K562 (cell line): ENCODE results near the gene EGLN1. TPM values are rescaled to one million over a fixed set of nuclear protein-coding genes. Genes with fewer than 3 reads are reported as not detected.

Experiments
- ATF4 ChIP-seq: fragments of 450-650 bp; formaldehyde crosslinking; IDR thresholded peaks from 2 replicates; pipeline ENCODE4 v1.4.0; 2022; ENCODE audit warnings: mild to moderate bottlenecking, moderate library complexity
- CAMTA2 ChIP-seq: fragments of 250-450 bp; sonication (Bioruptor Pico); conservative IDR thresholded peaks from 2 replicates; pipeline ENCODE4 v1.5.1; 2022
- CBFA2T3 ChIP-seq: fragments of 450-650 bp; IDR thresholded peaks from 2 replicates; pipeline ENCODE4 v1.6.1; 2017
- CBX3 ChIP-seq, 2 experiments: IDR thresholded peaks; 1 replicate in 1 of 2; 2 replicates in 1 of 2; pipeline ENCODE4 v1.6.1; 2012; ENCODE audit warnings: inconsistent platforms in 2 of 2, low read length in 2 of 2, borderline replicate concordance in 1 of 2, control low read depth in 1 of 2
- CC2D1A ChIP-seq: fragments of 450-650 bp; IDR thresholded peaks from 2 replicates; pipeline ENCODE4 v1.6.1; 2017; ENCODE audit warnings: mild to moderate bottlenecking
- CCNT2 ChIP-seq: IDR thresholded peaks from 2 replicates; pipeline ENCODE4 v1.6.1; 2011; ENCODE audit warnings: borderline replicate concordance, low read depth, mild to moderate bottlenecking, moderate library complexity, mixed read lengths, low read length; ENCODE audit not compliant: insufficient read length; ENCODE audit errors: extremely low read depth
- CHD1 ChIP-seq: fragments of 200-600 bp; sonication (generic); IDR thresholded peaks from one replicate; pipeline ENCODE4 v1.6.1; 2012; ENCODE audit warnings: mild to moderate bottlenecking, moderate library complexity, low read length, inconsistent platforms
- ELF4 ChIP-seq: fragments of 450-650 bp; formaldehyde crosslinking; IDR thresholded peaks from 2 replicates; pipeline ENCODE4 v1.4.0; 2022; ENCODE audit warnings: missing genetic modification characterization
- HMG20A ChIP-seq: fragments of 450-650 bp; formaldehyde crosslinking; conservative IDR thresholded peaks from 2 replicates; pipeline ENCODE4 v1.4.0; 2020; ENCODE audit warnings: mild to moderate bottlenecking, mixed read lengths
- MAFG ChIP-seq: fragments of 450-650 bp; conservative IDR thresholded peaks from 2 replicates; pipeline ENCODE4 v1.6.1; 2016; ENCODE audit warnings: missing genetic modification characterization, missing compliant biosample characterization
- NFATC3 ChIP-seq: fragments of 450-650 bp; IDR thresholded peaks from 2 replicates; pipeline ENCODE4 v1.6.1; 2017; ENCODE audit warnings: mild to moderate bottlenecking
- POLR2AphosphoS2 ChIP-seq: IDR thresholded peaks from 2 replicates; pipeline ENCODE4 v1.6.1; 2012; ENCODE audit warnings: low read length, improper control_type of control experiment
- RHOXF2B ChIP-seq: fragments of 250-450 bp; sonication (Bioruptor Pico); conservative IDR thresholded peaks from 2 replicates; pipeline ENCODE4 v1.5.1; 2021
- STAT5A ChIP-seq: IDR thresholded peaks from 2 replicates; pipeline ENCODE4 v1.6.1; 2012; ENCODE audit warnings: low read length, inconsistent platforms, borderline replicate concordance
- TAF7 ChIP-seq: fragments of 450-650 bp; IDR thresholded peaks from 2 replicates; pipeline ENCODE4 v1.6.1; 2016; ENCODE audit warnings: missing genetic modification characterization, missing compliant biosample characterization
- TEAD2 ChIP-seq: fragments of 450-650 bp; IDR thresholded peaks from 2 replicates; pipeline ENCODE4 v1.6.1; 2016; ENCODE audit warnings: missing genetic modification characterization, control low read depth, missing compliant biosample characterization
- ZNF316 ChIP-seq: fragments of 450-650 bp; IDR thresholded peaks from 2 replicates; pipeline ENCODE4 v1.6.1; 2016
- polyA plus RNA-seq, 8 experiments: library from polyadenylated mRNA; depleted of rRNA in 4 of 8; stranded (reverse) in 5 of 8; unstranded in 3 of 8; fragments of >200 nt; fragmentation: Nextera tagmentation in 2 of 8; fragmentation: Illumina TruSeq in 1 of 8; extraction: Ambion mirVana in 2 of 8; extraction: Trizol in 1 of 8; gene quantifications; 2 replicates each; pipeline versions ENCODE4 v1.2.1 to v1.2.3, GENCODE V29; 2011 to 2014; ENCODE audit warnings: inconsistent platforms in 1 of 8, missing spikeins in 1 of 8
- total RNA-seq, 7 experiments: library from RNA; depleted of rRNA in 6 of 7; stranded (reverse); fragments of >200 nt in 6 of 7; fragmentation: Illumina TruSeq in 2 of 7; extraction: Trizol in 2 of 7; gene quantifications; 2 replicates each; pipeline versions ENCODE4 v1.2.1 to v1.2.3, GENCODE V29; 2011 to 2021; ENCODE audit warnings: low replicate concordance in 1 of 7
- TF ChIP-seq, protein P1 (sequence below): fragments of 250-450 bp; sonication (Bioruptor Pico); IDR thresholded peaks from 2 replicates; pipeline ENCODE4 v1.4.0; 2020; ENCODE audit warnings: mild to moderate bottlenecking, moderate library complexity
- TF ChIP-seq, protein P2 (sequence below): sonication (generic); formaldehyde crosslinking; IDR thresholded peaks from 2 replicates; pipeline ENCODE4 v1.8.1; 2023; ENCODE audit warnings: mild to moderate bottlenecking, missing genetic modification reagents
- TF ChIP-seq, protein P3 (sequence below): fragments of 250-450 bp; sonication (Bioruptor Pico); IDR thresholded peaks from 2 replicates; pipeline ENCODE4 v1.8.0; 2021; ENCODE audit warnings: moderate library complexity, mild to moderate bottlenecking, inconsistent platforms
- TF ChIP-seq, protein P4 (sequence below): fragments of 250-450 bp; sonication (Bioruptor Pico); IDR thresholded peaks from 2 replicates; pipeline ENCODE4 v1.4.0; 2020; ENCODE audit warnings: mild to moderate bottlenecking, moderate library complexity

EGLN1 gene
- total and polyA plus RNA-seq, 9 of the 15 experiments (the other 6 are each of a cell fraction or from before 2014, with no cell fraction given), result 5.2 to 54.3 (median 24.6) TPM

- TF ChIP-seq CBX3 (IDR thresholded peaks at IDR 0.05; ENCODE audit: borderline replicate concordance in 1 of 2, low read length in 2 of 2) (0 out of 3 replicates have a peak, but pooled peaks of 1 of the 2 experiments have one; percentile 15), HMG20A (CRISPR knock-in tag) (no peak), RHOXF2B (CRISPR knock-in tag) (no peak), CC2D1A (no peak), MAFG (tag) (no peak), POLR2AphosphoS2 (no peak), TAF7 (tag) (0 out of 2 replicates have a peak, but pooled peaks have one; percentile 29), CAMTA2 (CRISPR knock-in tag) (no peak), ATF4 (CRISPR knock-in tag) (no peak), CCNT2 (peak; percentile 2), ZNF316 (no peak), CBFA2T3 (no peak), CHD1 (peak; percentile 41), NFATC3 (no peak), ELF4 (no peak), STAT5A (no peak), TEAD2 (tag) (no peak)
- TF ChIP-seq, protein P1, sequence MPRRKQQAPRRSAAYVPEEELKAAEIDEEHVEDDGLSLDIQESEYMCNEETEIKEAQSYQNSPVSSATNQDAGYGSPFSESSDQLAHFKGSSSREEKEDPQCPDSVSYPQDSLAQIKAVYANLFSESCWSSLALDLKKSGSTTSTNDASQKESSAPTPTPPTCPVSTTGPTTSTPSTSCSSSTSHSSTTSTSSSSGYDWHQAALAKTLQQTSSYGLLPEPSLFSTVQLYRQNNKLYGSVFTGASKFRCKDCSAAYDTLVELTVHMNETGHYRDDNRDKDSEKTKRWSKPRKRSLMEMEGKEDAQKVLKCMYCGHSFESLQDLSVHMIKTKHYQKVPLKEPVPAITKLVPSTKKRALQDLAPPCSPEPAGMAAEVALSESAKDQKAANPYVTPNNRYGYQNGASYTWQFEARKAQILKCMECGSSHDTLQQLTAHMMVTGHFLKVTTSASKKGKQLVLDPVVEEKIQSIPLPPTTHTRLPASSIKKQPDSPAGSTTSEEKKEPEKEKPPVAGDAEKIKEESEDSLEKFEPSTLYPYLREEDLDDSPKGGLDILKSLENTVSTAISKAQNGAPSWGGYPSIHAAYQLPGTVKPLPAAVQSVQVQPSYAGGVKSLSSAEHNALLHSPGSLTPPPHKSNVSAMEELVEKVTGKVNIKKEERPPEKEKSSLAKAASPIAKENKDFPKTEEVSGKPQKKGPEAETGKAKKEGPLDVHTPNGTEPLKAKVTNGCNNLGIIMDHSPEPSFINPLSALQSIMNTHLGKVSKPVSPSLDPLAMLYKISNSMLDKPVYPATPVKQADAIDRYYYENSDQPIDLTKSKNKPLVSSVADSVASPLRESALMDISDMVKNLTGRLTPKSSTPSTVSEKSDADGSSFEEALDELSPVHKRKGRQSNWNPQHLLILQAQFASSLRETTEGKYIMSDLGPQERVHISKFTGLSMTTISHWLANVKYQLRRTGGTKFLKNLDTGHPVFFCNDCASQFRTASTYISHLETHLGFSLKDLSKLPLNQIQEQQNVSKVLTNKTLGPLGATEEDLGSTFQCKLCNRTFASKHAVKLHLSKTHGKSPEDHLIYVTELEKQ (CRISPR knock-in tag), result no peak
- TF ChIP-seq, protein P2, sequence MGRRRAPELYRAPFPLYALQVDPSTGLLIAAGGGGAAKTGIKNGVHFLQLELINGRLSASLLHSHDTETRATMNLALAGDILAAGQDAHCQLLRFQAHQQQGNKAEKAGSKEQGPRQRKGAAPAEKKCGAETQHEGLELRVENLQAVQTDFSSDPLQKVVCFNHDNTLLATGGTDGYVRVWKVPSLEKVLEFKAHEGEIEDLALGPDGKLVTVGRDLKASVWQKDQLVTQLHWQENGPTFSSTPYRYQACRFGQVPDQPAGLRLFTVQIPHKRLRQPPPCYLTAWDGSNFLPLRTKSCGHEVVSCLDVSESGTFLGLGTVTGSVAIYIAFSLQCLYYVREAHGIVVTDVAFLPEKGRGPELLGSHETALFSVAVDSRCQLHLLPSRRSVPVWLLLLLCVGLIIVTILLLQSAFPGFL (CRISPR knock-in tag), result no peak
- TF ChIP-seq, protein P3, sequence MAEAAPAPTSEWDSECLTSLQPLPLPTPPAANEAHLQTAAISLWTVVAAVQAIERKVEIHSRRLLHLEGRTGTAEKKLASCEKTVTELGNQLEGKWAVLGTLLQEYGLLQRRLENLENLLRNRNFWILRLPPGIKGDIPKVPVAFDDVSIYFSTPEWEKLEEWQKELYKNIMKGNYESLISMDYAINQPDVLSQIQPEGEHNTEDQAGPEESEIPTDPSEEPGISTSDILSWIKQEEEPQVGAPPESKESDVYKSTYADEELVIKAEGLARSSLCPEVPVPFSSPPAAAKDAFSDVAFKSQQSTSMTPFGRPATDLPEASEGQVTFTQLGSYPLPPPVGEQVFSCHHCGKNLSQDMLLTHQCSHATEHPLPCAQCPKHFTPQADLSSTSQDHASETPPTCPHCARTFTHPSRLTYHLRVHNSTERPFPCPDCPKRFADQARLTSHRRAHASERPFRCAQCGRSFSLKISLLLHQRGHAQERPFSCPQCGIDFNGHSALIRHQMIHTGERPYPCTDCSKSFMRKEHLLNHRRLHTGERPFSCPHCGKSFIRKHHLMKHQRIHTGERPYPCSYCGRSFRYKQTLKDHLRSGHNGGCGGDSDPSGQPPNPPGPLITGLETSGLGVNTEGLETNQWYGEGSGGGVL, result no peak
- TF ChIP-seq, protein P4, sequence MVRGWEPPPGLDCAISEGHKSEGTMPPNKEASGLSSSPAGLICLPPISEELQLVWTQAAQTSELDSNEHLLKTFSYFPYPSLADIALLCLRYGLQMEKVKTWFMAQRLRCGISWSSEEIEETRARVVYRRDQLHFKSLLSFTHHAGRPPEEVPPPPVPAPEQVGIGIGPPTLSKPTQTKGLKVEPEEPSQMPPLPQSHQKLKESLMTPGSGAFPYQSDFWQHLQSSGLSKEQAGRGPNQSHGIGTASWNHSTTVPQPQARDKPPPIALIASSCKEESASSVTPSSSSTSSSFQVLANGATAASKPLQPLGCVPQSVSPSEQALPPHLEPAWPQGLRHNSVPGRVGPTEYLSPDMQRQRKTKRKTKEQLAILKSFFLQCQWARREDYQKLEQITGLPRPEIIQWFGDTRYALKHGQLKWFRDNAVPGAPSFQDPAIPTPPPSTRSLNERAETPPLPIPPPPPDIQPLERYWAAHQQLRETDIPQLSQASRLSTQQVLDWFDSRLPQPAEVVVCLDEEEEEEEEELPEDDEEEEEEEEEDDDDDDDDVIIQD, result no peak
Measured at GRCh38 chr1:231420959-231421545, 1.0 kb downstream of the EGLN1 start (continued).
